ENCODE measurements around the gene APCS. TPM values are rescaled to one million over a fixed set of nuclear protein-coding genes. Genes with fewer than 3 reads are reported as not detected.

The APCS gene
- total RNA-seq, 1 experiment from 2014 or later, result not detected

- no peaks in the 10 kb centered on the region for H3K79me2 ChIP-seq (ENCODE audit: low read depth)
- H3F3A ChIP-seq (ENCODE audit: insufficient read depth, low read depth), result no peaks in the 10 kb centered on the region
- CTCF ChIA-PET, result no interaction called here
- BruUV-seq (replicated peaks), result no TSS peak
- H3K27ac ChIP-seq, result no peak overlapping the region
- H3K9me3 ChIP-seq (ENCODE audit: insufficient read depth, low read depth), result no peaks in the 10 kb centered on the region
- TF ChIP-seq EZH2 (IDR thresholded peaks at IDR 0.05; ENCODE audit: low read depth), result no peak
- no peak for TF ChIP-seq CTCF (conservative IDR thresholded peaks at IDR 0.05)
- H3K4me1 ChIP-seq (replicated peaks; ENCODE audit: insufficient read depth), result no peaks in the 10 kb centered on the region
- intact Hi-C loops (cut with micrococcal nuclease; ENCODE audit: unreplicated experiment), result no loop called here
- H4K20me1 ChIP-seq (ENCODE audit: insufficient read depth), result no peaks in the 10 kb centered on the region
- no peak overlapping the region for H3K4me2 ChIP-seq
- H3K4me3 ChIP-seq, result no peak overlapping the region
- H3K36me3 ChIP-seq (ENCODE audit: low read depth), result no peaks in the 10 kb centered on the region
- POLR2A ChIA-PET (ENCODE audit: unreplicated experiment), result no interaction called here
- H3K27me3 ChIP-seq (ENCODE audit: insufficient read depth, low read depth), result no peaks in the 10 kb centered on the region
- DNase-seq, result no peak
- no peaks in the 10 kb centered on the region for H3K9me2 ChIP-seq (ENCODE audit: insufficient read depth)
- no peak overlapping the region for H2AFZ ChIP-seq
Observed at GRCh38 chr1:159632922-159633321, 45.3 kb downstream of the APCS start.

Other genes starting within 250 kb of the APCS start
- gene OR10J4, start 155.6 kb upstream of the APCS start, total RNA-seq (2021), result not detected in 2 replicates
- not detected in 2 replicates for gene OR10J1, start 148.1 kb upstream of the APCS start, total RNA-seq (2021)
- not detected in 2 replicates for gene OR10J5, start 51.8 kb upstream of the APCS start, total RNA-seq (2021)
- gene CRP, start 126.8 kb downstream of the APCS start, total RNA-seq (2021), result not detected in 2 replicates
- gene DUSP23, start 193.1 kb downstream of the APCS start, total RNA-seq (2021), result 33.1 and 50.4 TPM in 2 replicates
- not detected in 2 replicates for gene FCRL6, start 214.5 kb downstream of the APCS start, total RNA-seq (2021)
- not detected in 2 replicates for gene SLAMF8, start 239.0 kb downstream of the APCS start, total RNA-seq (2021)

All from PC-9 (cell line).